Stomach (tissue), 9 donors: ENCODE data around the gene EXT2. TPM values are rescaled to one million over a fixed set of nuclear protein-coding genes. Genes with fewer than 3 reads are reported as not detected.

ENCODE experiments used
- DNase-seq, 2 donors: peaks; one replicate each; pipeline versions ENCODE4 v3.0.0 to v3.0.0-alpha.2; 2013 to 2019
- H3K27ac ChIP-seq, 5 donors: fragments of 200-600 bp in 4 of 5; sonication (generic) in 4 of 5; one replicate each; pipeline ENCODE4 v1.5.1; 2013 to 2019; ENCODE audit warnings: mild to moderate bottlenecking in 1 of 5, moderate library complexity in 1 of 5
- H3K27me3 ChIP-seq, 3 donors: fragments of 200-600 bp; sonication (generic); one replicate each; pipeline ENCODE4 v1.5.1; 2017 to 2019; ENCODE audit warnings: mixed run types in 1 of 3
- H3K36me3 ChIP-seq, 4 donors: fragments of 200-600 bp; sonication (generic); 1 replicate in 3 of 4; 2 replicates in 1 of 4; pipeline ENCODE4 v1.5.1; 2016 to 2019
- H3K4me1 ChIP-seq, 4 donors: fragments of 200-600 bp; sonication (generic); one replicate each; pipeline ENCODE4 v1.5.1; 2016 to 2019
- H3K4me3 ChIP-seq, 4 donors: fragments of 200-600 bp; sonication (generic) in 3 of 4; one replicate each; pipeline ENCODE4 v1.5.1; 2016 to 2019; ENCODE audit warnings: mild to moderate bottlenecking in 1 of 4
- H3K9me3 ChIP-seq, 4 donors: fragments of 200-600 bp; sonication (generic); one replicate each; pipeline ENCODE4 v1.5.1; 2016 to 2019
- EP300 ChIP-seq: sonication (generic); formaldehyde crosslinking; IDR thresholded peaks from one replicate; pipeline ENCODE4 v1.6.1; 2017; ENCODE audit warnings: antibody characterized with exemption
- POLR2A ChIP-seq, 4 donors: fragments of 450-650 bp; IDR thresholded peaks; one replicate each; pipeline ENCODE4 v1.6.1; 2016; ENCODE audit warnings: antibody characterized with exemption in 4 of 4, control low read depth in 2 of 4, mild to moderate bottlenecking in 1 of 4, moderate library complexity in 1 of 4
- POLR2AphosphoS5 ChIP-seq, 3 donors: sonication (generic); formaldehyde crosslinking; IDR thresholded peaks; one replicate each; pipeline ENCODE4 v1.6.1; 2016; ENCODE audit warnings: antibody characterized with exemption in 3 of 3
- WGBS, 5 donors: extraction: QIAGEN DNeasy Blood & Tissue Kit in 3 of 5; methylation state at CpG; one replicate each; pipeline versions ENCODE4 v1.1.5 to v1.1.7; 2013 to 2018; 5-methylcytosine and 5-hydroxymethylcytosine counted together
- intact Hi-C: fragments of 100-400 bp; cut with DNase I; formaldehyde crosslinking; loops from one replicate; pipeline ENCODE4 v1.15.1; 2023; ENCODE audit warnings: low total_unique reads
- polyA plus RNA-seq, 3 donors: library from polyadenylated mRNA; stranded (reverse); fragments of 200-250 nt; gene quantifications; one replicate each; pipeline ENCODE4 v1.2.3, GENCODE V29; 2013
- total RNA-seq, 5 donors: library from RNA; depleted of rRNA; stranded (reverse); fragments of >200 nt; gene quantifications; one replicate each; pipeline versions ENCODE4 v1.1.0 to v1.2.3, GENCODE V29; 2014 to 2016
- TF ChIP-seq, protein P1 (sequence below), 7 experiments: fragments of 450-650 bp in 4 of 7; fragments of 200-600 bp in 3 of 7; sonication (generic) in 3 of 7; IDR thresholded peaks; one replicate each; pipeline ENCODE4 v1.5.1; 2016 to 2019; ENCODE audit warnings: antibody characterized with exemption in 7 of 7, control low read depth in 2 of 7, mild to moderate bottlenecking in 1 of 7
- donor health status: healthy with polysubstance abuse.
- donor health status: Bipolar disorder and iron deficiency.
- donor health status: healthy.

Gene EXT2
- total and polyA plus RNA-seq, 8 donors = 10.5 to 93.8 (median 16.0) TPM

DNA sequence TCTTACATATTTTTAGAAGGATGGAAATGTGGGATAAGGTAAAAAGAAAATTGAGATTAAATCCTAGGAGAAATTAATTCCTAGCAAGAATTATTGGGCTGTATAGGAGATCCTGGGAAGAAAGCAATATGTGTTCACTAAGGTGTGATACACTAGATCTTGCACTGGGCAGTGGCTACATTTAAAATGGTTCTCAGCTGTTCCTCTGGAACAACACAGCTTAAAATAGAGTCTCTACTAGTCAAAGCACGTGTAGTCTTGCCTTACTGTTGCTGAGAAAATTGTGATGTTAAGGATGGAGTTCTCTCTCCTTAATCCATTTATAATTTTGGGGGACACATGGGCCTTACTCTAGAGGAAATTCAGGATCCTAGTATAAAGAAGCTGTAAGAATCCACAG lies 54.9 kb downstream of the EXT2 start:
- Histone ChIP-seq H3K27me3 (no peaks in the 10 kb centered on the region), H3K36me3 (peaks cover 5 to 51% (median 33%) of the 10 kb centered on the region in 4 donors), H3K4me1 (no peaks in the 10 kb centered on the region), H3K4me3 (no peak overlapping the region), H3K27ac (no peak overlapping the region), H3K9me3 (no peaks in the 10 kb centered on the region)
- DNase-seq = no peak
- intact Hi-C loops = no loop called here
- WGBS, 5 donors = 64 to 94% (median 80%) methylated on average over 1 of the region's 1 CpG
- TF ChIP-seq POLR2AphosphoS5 (IDR thresholded peaks at IDR 0.05) = no peak
- TF ChIP-seq EP300 = no peak

DNA sequence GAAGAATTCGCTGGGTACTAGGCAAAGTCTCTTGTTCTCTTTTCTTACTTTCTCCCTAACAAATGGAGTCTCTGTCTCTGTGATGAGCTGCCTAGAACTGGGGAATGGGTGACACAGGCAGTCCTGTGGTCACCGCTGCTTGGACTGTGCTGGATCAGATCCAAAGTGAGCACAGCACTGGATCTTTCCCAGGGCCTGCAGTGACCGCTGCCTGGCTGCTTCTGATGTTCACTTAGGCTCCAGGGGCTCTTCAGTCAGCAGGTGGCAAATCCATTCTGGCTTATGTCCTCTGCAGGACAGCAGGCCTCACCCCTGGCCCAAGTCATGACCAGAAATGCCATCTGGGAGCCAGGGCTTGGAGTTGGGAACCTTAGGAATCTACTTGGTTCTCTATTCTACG lies 61.5 kb downstream of the EXT2 start:
- 91 to 97% (median 94%) methylated on average over 4 of the region's 4 CpGs for WGBS, 5 donors
- Histone ChIP-seq H3K27ac (no peak overlapping the region), H3K36me3 (peaks cover 0 to 24% (median 15%) of the 10 kb centered on the region in 4 donors), H3K4me3 (no peak overlapping the region), H3K4me1 (no peaks in the 10 kb centered on the region), H3K9me3 (peaks cover 0 to 9% (median 0%) of the 10 kb centered on the region in 4 donors), H3K27me3 (no peaks in the 10 kb centered on the region)
- intact Hi-C loops = no loop called here
- TF ChIP-seq POLR2AphosphoS5 (IDR thresholded peaks at IDR 0.05) (no peak), POLR2A (IDR thresholded peaks at IDR 0.05) (no peak), EP300 (no peak)
- TF ChIP-seq, protein P1, sequence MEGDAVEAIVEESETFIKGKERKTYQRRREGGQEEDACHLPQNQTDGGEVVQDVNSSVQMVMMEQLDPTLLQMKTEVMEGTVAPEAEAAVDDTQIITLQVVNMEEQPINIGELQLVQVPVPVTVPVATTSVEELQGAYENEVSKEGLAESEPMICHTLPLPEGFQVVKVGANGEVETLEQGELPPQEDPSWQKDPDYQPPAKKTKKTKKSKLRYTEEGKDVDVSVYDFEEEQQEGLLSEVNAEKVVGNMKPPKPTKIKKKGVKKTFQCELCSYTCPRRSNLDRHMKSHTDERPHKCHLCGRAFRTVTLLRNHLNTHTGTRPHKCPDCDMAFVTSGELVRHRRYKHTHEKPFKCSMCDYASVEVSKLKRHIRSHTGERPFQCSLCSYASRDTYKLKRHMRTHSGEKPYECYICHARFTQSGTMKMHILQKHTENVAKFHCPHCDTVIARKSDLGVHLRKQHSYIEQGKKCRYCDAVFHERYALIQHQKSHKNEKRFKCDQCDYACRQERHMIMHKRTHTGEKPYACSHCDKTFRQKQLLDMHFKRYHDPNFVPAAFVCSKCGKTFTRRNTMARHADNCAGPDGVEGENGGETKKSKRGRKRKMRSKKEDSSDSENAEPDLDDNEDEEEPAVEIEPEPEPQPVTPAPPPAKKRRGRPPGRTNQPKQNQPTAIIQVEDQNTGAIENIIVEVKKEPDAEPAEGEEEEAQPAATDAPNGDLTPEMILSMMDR (IDR thresholded peaks at IDR 0.05) = no peak
- no peak for DNase-seq

DNA sequence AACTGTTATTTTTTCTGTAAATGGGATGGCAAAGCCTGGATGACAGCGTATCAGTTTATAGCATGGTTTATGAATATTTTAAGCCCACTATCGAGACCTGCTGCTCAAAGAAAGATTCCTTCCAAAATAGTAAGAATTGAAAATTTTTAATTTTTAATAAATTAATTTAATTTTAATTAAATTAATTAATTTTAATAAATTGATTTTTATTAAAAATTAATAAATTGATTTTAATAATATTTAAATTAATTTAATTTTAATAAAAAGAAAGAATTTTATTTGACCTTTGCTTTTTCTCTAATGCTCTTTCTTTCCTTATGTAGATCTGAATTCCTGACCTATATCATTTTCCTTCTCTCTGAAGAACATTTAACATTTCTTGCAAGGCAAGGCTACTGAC lies 62.9 kb downstream of the EXT2 start:
- TF ChIP-seq EP300 (no peak), POLR2A (IDR thresholded peaks at IDR 0.05) (no peak), POLR2AphosphoS5 (IDR thresholded peaks at IDR 0.05) (no peak)
- TF ChIP-seq, protein P1 (IDR thresholded peaks at IDR 0.05) = no peak
- DNase-seq = no peak
- Histone ChIP-seq H3K9me3 (peaks cover 0 to 9% (median 0%) of the 10 kb centered on the region in 4 donors), H3K4me1 (no peaks in the 10 kb centered on the region), H3K4me3 (no peak overlapping the region), H3K27me3 (no peaks in the 10 kb centered on the region), H3K36me3 (peaks cover 0 to 17% (median 13%) of the 10 kb centered on the region in 4 donors), H3K27ac (no peak overlapping the region)
- intact Hi-C loops = no loop called here
- 93 to 100% (median 96%) methylated on average over 2 of the region's 2 CpGs for WGBS, 5 donors

DNA sequence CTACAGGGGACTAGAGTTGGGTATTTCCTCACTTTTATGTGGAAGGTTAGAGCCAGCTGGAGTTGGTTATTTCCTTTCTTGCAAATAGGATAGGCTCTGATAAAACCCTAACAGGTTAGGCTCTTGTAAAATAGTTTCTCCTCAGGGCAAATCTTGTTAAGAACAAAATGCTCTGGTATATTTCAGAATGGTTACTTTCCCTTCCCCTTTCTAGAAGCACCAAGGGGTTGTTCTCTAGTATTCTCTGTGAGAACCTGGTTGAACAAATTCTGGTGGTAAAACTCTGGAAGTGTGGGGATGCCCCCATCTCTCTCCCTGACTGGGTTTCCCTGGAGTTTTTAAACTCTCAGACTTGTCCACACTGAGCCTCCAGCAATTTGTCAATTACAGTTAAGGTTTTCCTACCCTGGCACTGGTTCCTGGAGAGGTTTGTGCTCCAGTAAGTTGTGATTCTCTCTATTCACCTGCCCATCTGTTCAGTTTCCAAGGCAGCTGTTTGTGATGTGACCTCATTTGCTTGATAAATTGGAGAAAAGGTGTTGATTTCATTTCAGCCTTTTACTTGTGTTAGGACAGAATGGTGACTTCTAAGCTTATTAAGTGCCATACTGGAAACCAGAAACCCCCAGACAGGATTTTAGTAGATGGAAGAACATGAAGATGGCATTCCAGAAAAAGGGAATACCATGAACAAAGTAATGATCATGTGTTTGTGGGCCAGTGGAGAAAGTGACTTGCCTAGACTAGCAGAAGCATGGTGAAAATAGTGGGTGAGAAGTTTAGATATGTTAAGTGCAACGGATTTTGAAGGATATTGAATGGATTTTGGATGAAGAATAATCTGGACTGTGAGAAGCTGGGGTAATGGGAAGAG lies 64.6 kb downstream of the EXT2 start:
- 77 to 92% (median 89%) methylated on average over 1 of the region's 1 CpG for WGBS, 5 donors
- Histone ChIP-seq H3K4me1 (no peaks in the 10 kb centered on the region), H3K27me3 (no peaks in the 10 kb centered on the region), H3K9me3 (peaks cover 0 to 9% (median 0%) of the 10 kb centered on the region in 4 donors), H3K36me3 (peaks cover 0 to 17% (median 13%) of the 10 kb centered on the region in 4 donors), H3K27ac (no peak overlapping the region), H3K4me3 (no peak overlapping the region)
- TF ChIP-seq POLR2AphosphoS5 (IDR thresholded peaks at IDR 0.05) = no peak
- no peak for DNase-seq
- intact Hi-C loops = no loop called here

DNA sequence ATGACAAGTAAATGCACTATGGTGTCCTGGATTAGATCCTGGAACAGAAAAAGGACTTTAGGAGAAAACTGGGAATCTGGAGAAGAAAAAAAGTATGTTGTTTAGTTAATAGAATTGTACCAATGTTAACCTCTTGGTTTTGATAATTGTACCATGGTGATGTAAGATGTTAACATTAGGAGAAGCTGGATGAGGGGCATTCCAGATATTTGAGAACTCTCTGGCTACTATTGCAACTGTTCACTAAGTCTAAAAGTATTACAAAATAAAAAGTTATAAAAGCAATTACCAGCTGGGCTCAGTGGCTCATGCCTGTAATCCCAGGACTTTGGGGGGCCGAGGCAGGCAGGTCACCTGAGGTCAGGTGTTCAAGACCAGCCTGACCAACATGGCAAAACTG lies 66.5 kb downstream of the EXT2 start:
- H3K4me3 ChIP-seq = no peak overlapping the region

More for the DNA sequence above, 66.5 kb downstream of the EXT2 start:
- WGBS, 5 donors = 74 to 92% (median 90%) methylated on average over 1 of the region's 1 CpG
- Histone ChIP-seq H3K9me3 (peaks cover 0 to 9% (median 0%) of the 10 kb centered on the region in 4 donors), H3K27ac (no peak overlapping the region), H3K27me3 (no peaks in the 10 kb centered on the region), H3K36me3 (peaks cover 0 to 12% (median 12%) of the 10 kb centered on the region in 4 donors), H3K4me1 (peaks cover 0 to 18% (median 6%) of the 10 kb centered on the region in 4 donors)
- TF ChIP-seq POLR2AphosphoS5 (IDR thresholded peaks at IDR 0.05) (no peak), POLR2A (IDR thresholded peaks at IDR 0.05) (no peak), EP300 (no peak)
- TF ChIP-seq, protein P1 (IDR thresholded peaks at IDR 0.05) = no peak
- no peak for DNase-seq
- intact Hi-C loops = no loop called here
